A549 treated with CORT108297 at 1 μM for 4 hours (cell line): ENCODE data around the gene WNT8B. TPM values are rescaled to one million over a fixed set of nuclear protein-coding genes. Genes with fewer than 3 reads are reported as not detected.

Experiments
- total RNA-seq: library from RNA; stranded (reverse); fragments of 200-300 nt; extraction: Qiagen RNA extraction; gene quantifications from 5 replicates; pipeline ENCODE4 v1.2.3, GENCODE V29; 2022

The WNT8B gene, protein sequence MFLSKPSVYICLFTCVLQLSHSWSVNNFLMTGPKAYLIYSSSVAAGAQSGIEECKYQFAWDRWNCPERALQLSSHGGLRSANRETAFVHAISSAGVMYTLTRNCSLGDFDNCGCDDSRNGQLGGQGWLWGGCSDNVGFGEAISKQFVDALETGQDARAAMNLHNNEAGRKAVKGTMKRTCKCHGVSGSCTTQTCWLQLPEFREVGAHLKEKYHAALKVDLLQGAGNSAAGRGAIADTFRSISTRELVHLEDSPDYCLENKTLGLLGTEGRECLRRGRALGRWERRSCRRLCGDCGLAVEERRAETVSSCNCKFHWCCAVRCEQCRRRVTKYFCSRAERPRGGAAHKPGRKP
- total RNA-seq = 0.03 to 0.07 TPM (median 0.04 TPM) in 3 of 5 replicates, not detected in the others

DNA sequence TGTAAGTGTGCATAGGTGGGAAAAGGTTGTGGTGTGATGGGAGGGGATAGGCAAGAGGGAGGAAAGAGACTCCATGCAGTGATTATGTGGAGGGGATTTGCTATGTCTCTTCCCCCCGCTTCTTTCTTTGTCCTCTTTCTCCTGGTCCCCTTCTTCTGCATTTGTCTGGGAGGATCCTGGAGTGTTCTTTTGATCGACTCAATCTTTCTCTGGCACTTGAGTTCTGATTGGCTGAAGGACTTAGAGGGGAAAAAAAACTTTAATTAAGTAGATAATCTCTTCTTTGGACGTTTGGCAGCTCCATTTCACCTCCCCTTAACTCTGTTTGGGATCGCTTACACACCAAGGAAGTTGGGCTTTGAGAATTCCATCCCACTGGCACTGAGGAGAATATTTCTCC, at the start of gene WNT8B:
TSS of gene WNT8B (plus strand) at position 301 of the 400 bp plus-strand sequence. CDS start 160 bp downstream, outside the sequence.

DNA sequence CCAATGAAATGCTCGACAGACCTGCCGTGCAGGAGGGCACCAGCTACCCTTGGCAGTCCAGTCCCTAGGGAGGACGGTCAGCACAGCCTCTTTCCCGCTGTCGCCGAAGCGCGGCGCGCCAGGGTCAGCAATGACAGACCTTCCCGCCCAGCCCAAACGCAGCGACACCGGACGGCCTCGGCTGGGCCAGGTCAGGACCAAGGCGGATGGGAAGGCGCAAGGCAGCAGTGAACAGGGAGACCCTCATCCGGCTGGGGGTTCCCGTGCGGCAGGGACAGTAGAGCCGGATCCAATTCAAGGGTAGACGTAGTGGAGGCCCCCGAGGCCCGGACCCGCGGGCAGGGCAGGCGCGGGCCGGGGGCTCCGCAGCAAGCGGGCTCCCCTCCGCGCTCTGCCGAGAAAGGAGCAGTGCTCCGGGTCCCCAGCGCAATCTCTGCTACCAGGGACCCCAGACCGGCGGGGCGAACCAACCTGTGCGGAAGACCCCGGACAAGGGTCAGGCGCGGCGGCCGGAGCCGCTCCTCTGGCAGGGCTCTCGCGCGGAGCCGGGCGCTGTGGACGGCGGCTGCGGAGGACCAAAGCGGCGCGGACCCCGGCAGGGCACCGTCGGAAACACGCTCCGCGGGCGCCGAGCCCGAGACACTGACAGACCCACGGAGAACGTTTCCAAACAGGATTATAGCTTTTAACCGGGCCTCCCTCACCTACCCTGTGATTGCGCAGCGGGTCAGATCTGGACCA, 56.7 kb downstream of the WNT8B start, which contains the start of gene SEC31B:
TSS of gene SEC31B (minus strand) at position 551 of the 741 bp plus-strand sequence. CDS start 2,909 bp downstream, outside the sequence.

DNA sequence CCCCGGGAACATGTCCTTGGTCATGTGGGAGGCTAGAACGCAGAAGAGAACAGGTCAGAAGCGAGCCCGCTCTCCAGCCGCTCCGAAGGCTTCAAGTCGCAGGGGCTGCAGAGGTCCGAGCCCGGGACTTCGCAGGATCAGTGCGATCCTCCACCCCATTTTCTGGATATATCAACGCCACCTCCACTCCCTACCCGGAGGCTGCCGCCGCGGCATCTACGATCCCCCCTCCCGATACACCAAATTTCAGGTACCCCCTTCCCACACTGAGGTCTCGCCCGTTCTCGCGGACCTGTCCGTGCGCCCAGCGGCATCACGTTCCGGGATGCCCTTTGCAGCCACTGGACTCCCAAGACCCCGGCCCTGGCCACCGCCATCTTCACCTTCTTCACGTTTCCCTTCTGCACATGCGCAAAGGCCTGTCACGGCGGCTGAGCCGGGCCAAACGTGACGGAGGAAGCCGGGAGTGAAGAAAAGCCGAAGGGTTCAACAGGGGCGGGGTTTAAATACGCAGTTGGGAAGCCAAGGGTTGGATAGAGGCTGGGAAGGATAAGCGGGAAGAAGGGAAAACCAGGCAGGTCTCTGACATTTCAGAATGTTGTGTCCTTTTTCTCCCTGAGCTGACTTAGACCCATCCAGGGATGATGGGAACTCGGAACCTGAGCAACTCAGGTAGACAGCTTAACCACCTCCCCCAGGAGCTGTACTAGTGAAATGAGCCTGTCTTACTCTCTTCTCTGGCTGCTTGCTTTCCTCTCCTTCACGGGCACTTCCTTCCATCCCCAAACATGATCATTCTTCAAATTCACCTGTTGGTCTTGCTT, 66.9 kb downstream of the WNT8B start, which contains the start of gene NDUFB8:
TSS of gene NDUFB8 (minus strand) at position 397 of the 824 bp plus-strand sequence. CDS start at position 377, 20 bp downstream.

Other genes with a start within 250 kb of the WNT8B start
- 18.2 to 28.0 TPM (median 22.0 TPM) in 5 replicates for gene CHUK, start 233.4 kb upstream of the WNT8B start, total RNA-seq
- 19.4 to 26.9 TPM (median 21.3 TPM) in 5 replicates for gene CWF19L1, start 195.4 kb upstream of the WNT8B start, total RNA-seq
- gene BLOC1S2, start 176.3 kb upstream of the WNT8B start, total RNA-seq = 95.2 to 120 TPM (median 98.5 TPM) in 5 replicates
- gene PKD2L1, start 132.8 kb upstream of the WNT8B start, total RNA-seq = 0.03 to 0.07 TPM (median 0.05 TPM) in 3 of 5 replicates, not detected in the others
- 136 to 190 TPM (median 165 TPM) in 5 replicates for gene SCD, start 115.8 kb upstream of the WNT8B start, total RNA-seq
- 1.6 to 3.0 TPM (median 2.3 TPM) in 5 replicates for gene SEC31B, start 56.9 kb downstream of the WNT8B start, total RNA-seq
- 275 to 300 TPM (median 284 TPM) in 5 replicates for gene NDUFB8, start 66.9 kb downstream of the WNT8B start, total RNA-seq
- 12.7 to 19.7 TPM (median 17.0 TPM) in 5 replicates for gene HIF1AN, start 72.9 kb downstream of the WNT8B start, total RNA-seq